Measurements from ENCODE around the gene NUDT3.
"Not testable (repeated sequence)": the region's sequence is repeated elsewhere in the genome, so short reads cannot be mapped to it uniquely, and the experiment has no call there.

The NUDT3 gene

GRCh38 chr6:34248727-34249468 is 143.6 kb downstream of the NUDT3 start, which contains the start of gene SMIM29:
Gene SMIM29, minus strand, starts transcription at chr6:34249006. Its CDS starts 1,215 bp downstream, at chr6:34247791.
- DNase-seq = peak; percentile 97

- peak; percentile 63 for DNase-seq
These were observed 144.2 kb downstream of the NUDT3 start for GRCh38 chr6:34248198-34248726.

DNA sequence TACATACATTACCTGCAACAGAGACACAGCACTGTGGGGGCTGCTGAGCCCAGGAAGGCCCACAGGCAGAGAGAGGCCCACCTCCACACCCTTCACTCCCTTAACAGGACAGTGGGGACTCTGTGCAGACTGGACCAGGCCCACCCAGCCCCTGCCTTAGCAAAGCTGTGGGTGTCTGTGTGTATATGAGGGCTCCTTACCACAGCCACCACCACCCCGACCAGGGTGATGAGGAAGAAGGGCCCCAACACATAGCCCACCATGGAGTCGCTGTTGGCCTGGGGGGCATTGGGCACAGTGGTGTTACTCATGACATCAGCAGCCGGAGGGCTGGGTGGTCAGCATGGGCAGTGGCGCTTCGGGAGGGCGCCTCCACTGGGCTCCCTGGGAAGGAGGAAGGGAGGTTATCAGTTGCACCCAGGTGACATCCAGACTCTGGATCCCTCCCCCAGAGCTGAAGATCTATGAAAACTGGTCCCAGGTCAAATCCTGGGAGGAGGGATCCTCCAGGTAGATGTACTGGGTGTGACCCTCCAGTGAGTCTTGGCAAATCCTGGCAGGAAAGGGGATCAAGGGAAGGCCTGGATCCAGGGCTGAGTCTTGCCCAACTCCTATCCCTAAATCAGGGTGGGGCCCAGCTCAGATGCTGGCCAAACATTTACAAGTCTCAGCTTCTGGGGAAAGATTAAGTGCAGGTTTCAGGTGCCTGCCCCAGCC is 144.8 kb downstream of the NUDT3 start:
- no peak for DNase-seq

- no peak for DNase-seq
These were observed 145.7 kb downstream of the NUDT3 start for GRCh38 chr6:34246563-34247391.

- no peak for DNase-seq
These were observed 146.3 kb downstream of the NUDT3 start for GRCh38 chr6:34246249-34246562.

- DNase-seq = not testable (repeated sequence)
These were observed 146.7 kb downstream of the NUDT3 start for GRCh38 chr6:34245761-34246140.

GRCh38 chr6:34245032-34245760 is 147.3 kb downstream of the NUDT3 start:
- not testable (repeated sequence) for DNase-seq

GRCh38 chr6:34243901-34244884 is 148.3 kb downstream of the NUDT3 start:
- no peak for DNase-seq

GRCh38 chr6:34243131-34243771 is 149.2 kb downstream of the NUDT3 start:
- no peak for DNase-seq

DNA sequence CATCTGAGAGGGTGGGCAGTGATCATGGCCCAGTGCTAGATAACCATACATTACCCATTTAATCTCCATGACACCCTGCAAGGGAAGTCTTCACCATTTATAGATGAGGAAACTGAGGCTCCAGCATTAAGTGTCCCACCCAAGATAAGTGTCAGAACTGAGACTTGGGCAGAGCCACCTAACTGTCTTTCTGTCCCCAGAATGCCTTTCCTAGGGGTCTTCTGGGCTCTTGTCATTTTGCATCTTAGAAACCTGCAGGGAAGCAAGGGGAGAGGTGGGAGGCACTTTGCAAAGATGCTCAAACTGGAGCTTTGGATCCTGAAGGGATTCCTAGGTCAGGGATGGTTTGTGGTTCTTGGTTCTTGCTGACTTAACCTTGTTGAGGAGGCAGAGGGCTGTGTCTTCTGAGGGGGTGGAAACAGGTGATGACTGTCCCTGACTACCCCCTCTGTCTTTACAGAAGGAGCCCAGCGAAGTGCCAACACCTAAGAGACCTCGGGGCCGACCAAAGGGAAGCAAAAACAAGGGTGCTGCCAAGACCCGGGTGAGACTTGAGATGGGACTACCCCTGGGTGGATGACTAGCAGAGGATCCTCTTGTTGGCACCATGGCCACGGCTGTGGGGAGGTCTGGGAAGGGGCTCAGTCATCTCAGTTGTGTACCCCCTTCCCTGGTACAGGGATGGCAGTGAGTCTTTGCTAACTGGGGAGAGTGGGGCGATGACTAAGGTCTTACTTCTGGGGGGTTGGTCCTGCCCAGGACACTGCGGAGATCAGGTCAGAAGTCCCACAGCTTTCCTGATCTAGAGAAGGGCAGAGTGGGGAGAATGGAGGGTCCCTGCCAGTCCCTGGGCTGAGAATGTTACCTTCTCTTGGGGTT is 150.0 kb downstream of the NUDT3 start:
- no peak for DNase-seq

GRCh38 chr6:34241351-34242215 is 150.9 kb downstream of the NUDT3 start:
- no peak for DNase-seq

- DNase-seq = no peak
These were observed 151.9 kb downstream of the NUDT3 start for GRCh38 chr6:34240329-34241248.

DNA sequence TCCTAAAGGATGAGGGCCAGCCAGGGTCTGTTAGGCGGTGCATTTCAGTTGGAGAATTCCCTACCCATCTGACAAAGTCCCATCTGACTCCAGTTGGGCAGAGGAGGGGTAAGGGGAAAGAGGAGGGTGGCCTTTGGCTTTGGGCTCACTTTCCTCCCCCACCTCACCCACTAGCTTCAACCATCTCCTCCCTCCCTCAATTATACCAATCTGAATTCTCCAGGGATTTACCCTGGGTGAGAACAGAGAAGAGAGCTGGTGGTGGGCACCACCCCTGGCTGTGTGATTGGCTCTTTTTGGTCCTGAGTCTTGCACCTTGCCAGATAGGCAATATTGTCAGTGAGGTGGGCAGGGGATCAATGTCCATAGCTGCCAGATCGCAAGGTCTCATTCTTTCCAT is 152.6 kb downstream of the NUDT3 start:
- no peak for DNase-seq

- no peak for DNase-seq
These were observed 153.0 kb downstream of the NUDT3 start for GRCh38 chr6:34239500-34239825.

- DNase-seq = no peak
These were observed 153.6 kb downstream of the NUDT3 start for GRCh38 chr6:34238585-34239499.

- DNase-seq = no peak
These were observed 154.5 kb downstream of the NUDT3 start for GRCh38 chr6:34237722-34238584.
